ENCODE measurements around the gene HKDC1.

DNA sequence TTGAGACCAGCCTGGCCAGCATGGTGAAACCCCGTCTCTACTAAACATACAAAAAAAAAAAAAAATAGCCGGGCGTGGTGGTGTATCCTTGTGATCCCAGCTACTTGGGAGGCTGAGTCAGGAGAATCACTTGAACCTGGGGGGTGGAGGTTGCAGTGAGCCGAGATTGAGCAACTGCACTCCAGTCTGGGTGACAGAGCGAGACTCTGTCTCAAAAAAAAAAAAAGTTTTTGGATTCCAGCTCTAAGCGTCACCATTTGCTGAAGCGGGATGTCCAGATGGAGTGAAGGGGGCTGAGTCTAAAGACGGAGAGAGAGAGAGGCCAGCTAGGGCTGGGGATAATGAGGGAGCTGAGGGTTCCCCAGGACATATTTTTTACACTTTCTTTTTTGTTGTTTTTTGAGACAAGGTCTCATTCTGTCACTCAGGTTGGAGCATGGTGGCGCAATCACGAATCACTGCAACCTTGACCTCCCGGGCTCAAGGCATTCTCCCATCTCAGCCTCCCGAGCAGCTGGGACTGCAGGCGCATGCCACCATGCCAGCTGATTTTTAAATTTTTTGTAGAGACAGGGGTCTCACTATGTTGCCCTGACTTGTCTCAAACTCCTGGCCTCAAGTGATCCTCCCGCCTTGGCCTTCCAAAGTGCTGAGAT is 48.8 kb downstream of the HKDC1 start:
- TF ChIP-seq RAD21 (IDR thresholded peaks at IDR 0.05), result no peak
- TF ChIP-seq YY1 (IDR thresholded peaks at IDR 0.05), result no peak
- TF ChIP-seq, protein P1, sequence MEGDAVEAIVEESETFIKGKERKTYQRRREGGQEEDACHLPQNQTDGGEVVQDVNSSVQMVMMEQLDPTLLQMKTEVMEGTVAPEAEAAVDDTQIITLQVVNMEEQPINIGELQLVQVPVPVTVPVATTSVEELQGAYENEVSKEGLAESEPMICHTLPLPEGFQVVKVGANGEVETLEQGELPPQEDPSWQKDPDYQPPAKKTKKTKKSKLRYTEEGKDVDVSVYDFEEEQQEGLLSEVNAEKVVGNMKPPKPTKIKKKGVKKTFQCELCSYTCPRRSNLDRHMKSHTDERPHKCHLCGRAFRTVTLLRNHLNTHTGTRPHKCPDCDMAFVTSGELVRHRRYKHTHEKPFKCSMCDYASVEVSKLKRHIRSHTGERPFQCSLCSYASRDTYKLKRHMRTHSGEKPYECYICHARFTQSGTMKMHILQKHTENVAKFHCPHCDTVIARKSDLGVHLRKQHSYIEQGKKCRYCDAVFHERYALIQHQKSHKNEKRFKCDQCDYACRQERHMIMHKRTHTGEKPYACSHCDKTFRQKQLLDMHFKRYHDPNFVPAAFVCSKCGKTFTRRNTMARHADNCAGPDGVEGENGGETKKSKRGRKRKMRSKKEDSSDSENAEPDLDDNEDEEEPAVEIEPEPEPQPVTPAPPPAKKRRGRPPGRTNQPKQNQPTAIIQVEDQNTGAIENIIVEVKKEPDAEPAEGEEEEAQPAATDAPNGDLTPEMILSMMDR (IDR thresholded peaks at IDR 0.05; ENCODE audit: low read depth, low read length, missing input control), result no peak
- TF ChIP-seq, protein P2, sequence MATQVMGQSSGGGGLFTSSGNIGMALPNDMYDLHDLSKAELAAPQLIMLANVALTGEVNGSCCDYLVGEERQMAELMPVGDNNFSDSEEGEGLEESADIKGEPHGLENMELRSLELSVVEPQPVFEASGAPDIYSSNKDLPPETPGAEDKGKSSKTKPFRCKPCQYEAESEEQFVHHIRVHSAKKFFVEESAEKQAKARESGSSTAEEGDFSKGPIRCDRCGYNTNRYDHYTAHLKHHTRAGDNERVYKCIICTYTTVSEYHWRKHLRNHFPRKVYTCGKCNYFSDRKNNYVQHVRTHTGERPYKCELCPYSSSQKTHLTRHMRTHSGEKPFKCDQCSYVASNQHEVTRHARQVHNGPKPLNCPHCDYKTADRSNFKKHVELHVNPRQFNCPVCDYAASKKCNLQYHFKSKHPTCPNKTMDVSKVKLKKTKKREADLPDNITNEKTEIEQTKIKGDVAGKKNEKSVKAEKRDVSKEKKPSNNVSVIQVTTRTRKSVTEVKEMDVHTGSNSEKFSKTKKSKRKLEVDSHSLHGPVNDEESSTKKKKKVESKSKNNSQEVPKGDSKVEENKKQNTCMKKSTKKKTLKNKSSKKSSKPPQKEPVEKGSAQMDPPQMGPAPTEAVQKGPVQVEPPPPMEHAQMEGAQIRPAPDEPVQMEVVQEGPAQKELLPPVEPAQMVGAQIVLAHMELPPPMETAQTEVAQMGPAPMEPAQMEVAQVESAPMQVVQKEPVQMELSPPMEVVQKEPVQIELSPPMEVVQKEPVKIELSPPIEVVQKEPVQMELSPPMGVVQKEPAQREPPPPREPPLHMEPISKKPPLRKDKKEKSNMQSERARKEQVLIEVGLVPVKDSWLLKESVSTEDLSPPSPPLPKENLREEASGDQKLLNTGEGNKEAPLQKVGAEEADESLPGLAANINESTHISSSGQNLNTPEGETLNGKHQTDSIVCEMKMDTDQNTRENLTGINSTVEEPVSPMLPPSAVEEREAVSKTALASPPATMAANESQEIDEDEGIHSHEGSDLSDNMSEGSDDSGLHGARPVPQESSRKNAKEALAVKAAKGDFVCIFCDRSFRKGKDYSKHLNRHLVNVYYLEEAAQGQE (IDR thresholded peaks at IDR 0.05), result no peak
- TF ChIP-seq GABPA (IDR thresholded peaks at IDR 0.05 in 1 of 2, conservative IDR thresholded peaks at IDR 0.05 in 1 of 2), result no peak
- no peak for TF ChIP-seq FOXA1 (IDR thresholded peaks at IDR 0.05)
- TF ChIP-seq, protein P3, sequence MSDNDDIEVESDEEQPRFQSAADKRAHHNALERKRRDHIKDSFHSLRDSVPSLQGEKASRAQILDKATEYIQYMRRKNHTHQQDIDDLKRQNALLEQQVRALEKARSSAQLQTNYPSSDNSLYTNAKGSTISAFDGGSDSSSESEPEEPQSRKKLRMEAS (IDR thresholded peaks at IDR 0.05), result no peak
- TF ChIP-seq TAF1 (conservative IDR thresholded peaks at IDR 0.05), result no peak
- no peak for TF ChIP-seq HNF4G (IDR thresholded peaks at IDR 0.05)
- TF ChIP-seq, protein P4, sequence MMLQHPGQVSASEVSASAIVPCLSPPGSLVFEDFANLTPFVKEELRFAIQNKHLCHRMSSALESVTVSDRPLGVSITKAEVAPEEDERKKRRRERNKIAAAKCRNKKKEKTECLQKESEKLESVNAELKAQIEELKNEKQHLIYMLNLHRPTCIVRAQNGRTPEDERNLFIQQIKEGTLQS (IDR thresholded peaks at IDR 0.05), result no peak
- TF ChIP-seq JUND (IDR thresholded peaks at IDR 0.05), result no peak
